ENCODE data around the gene PWWP2B.

DNA sequence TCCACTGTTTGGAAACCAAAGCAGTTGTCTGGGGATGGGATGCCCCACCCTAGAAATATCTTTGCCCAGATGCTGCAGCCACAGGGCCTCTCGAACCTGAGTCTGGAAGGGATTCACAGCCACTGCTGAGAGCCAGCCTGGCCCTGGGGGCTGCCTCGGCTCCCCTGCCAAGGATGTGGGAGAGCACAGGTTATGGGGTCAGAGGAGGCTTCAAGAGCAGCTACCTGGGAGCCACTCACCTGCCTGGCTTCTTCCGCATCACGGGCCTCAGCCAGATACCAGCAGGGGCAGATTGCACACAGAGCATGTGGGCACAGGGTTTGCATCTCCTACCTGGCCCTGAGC is 5.4 kb upstream of the PWWP2B start:
- TF ChIP-seq TAF1 (IDR thresholded peaks at IDR 0.05; ENCODE audit: borderline replicate concordance, low read depth, low read length) (no peak), POLR2AphosphoS5 (IDR thresholded peaks at IDR 0.05; ENCODE audit: low read depth, low read length) (no peak)

Data from GM12892 (cell line).